ENCODE results near the gene MAD1L1.

- no peak for TF ChIP-seq CTCF (IDR thresholded peaks at IDR 0.05)
- no peak for TF ChIP-seq POLR2AphosphoS5 (IDR thresholded peaks at IDR 0.05)
- no peak for TF ChIP-seq POLR2A (IDR thresholded peaks at IDR 0.05)
Measured at GRCh38 chr7:2148814-2149213, 83.9 kb downstream of the MAD1L1 start.
